IMR-90 (cell line): ENCODE measurements around the gene AKR1A1. TPM values are rescaled to one million over a fixed set of nuclear protein-coding genes. Genes with fewer than 3 reads are reported as not detected.

Experiments
- ATAC-seq: fragments of 200-7000 bp; cut with Tn5 transposase; 2 replicates; pipeline ENCODE4 v1.9.1; 2020; ENCODE audit warnings: low read depth, mild to moderate bottlenecking, moderate library complexity
- BruUV-seq: library from RNA; stranded (reverse); fragments of 400-500 nt; replicated peaks from 2 replicates; lab custom pipeline; 2021; lab: Mats Ljungman, UMichigan
- CTCF ChIA-PET: fragments of 300-600 bp; formaldehyde crosslinking; extraction: SDS; loops from one replicate; lab custom pipeline; 2021; ENCODE audit warnings: antibody characterized with exemption; lab: Yijun Ruan, JAX
- POLR2A ChIA-PET: fragments of 300-600 bp; sonication (Branson Sonifier 250); formaldehyde crosslinking; loops from one replicate; lab custom pipeline; 2022; ENCODE audit warnings: antibody characterized with exemption; ENCODE audit not compliant: unreplicated experiment; lab: Charles Lee
- DNase-seq: peaks from one replicate; pipeline ENCODE4 v3.0.0; 2013
- H2AFZ ChIP-seq: replicated peaks from 2 replicates; pipeline ENCODE3; 2013; ENCODE audit warnings: low read length, mild to moderate bottlenecking; ENCODE audit not compliant: poor library complexity
- H2AK5ac ChIP-seq: 2 replicates; pipeline ENCODE4 v1.6.1; 2013; ENCODE audit warnings: low read depth, low read length, inconsistent platforms
- H2AK9ac ChIP-seq: replicated peaks from 2 replicates; pipeline ENCODE3; 2013; ENCODE audit warnings: mild to moderate bottlenecking, low read depth, low read length, moderate library complexity; ENCODE audit not compliant: poor library complexity
- H2BK120ac ChIP-seq: 2 replicates; pipeline ENCODE4 v1.6.1; 2013; ENCODE audit warnings: low read depth, low read length, inconsistent platforms
- H2BK15ac ChIP-seq: 3 replicates; pipeline ENCODE4 v1.6.1; 2013; ENCODE audit warnings: low read depth, low read length, inconsistent platforms
- H2BK20ac ChIP-seq: 2 replicates; pipeline ENCODE4 v1.6.1; 2013; ENCODE audit warnings: low read depth, mild to moderate bottlenecking, inconsistent platforms, low read length, moderate library complexity
- H2BK5ac ChIP-seq: 2 replicates; pipeline ENCODE4 v1.6.1; 2013; ENCODE audit warnings: mild to moderate bottlenecking, low read depth, low read length, inconsistent platforms; ENCODE audit not compliant: poor library complexity, severe bottlenecking
- H3K14ac ChIP-seq: replicated peaks from 2 replicates; pipeline ENCODE4 v1.6.1; 2013; ENCODE audit warnings: low read depth, low read length, inconsistent platforms
- H3K18ac ChIP-seq: 2 replicates; pipeline ENCODE4 v1.6.1; 2013; ENCODE audit warnings: low read depth, low read length, control low read depth
- H3K23ac ChIP-seq: 2 replicates; pipeline ENCODE4 v1.6.1; 2013; ENCODE audit warnings: low read depth, low read length, inconsistent platforms
- H3K27ac ChIP-seq: 2 replicates; pipeline ENCODE4 v1.5.1; 2013; ENCODE audit warnings: mild to moderate bottlenecking, control low read depth, low read length; ENCODE audit not compliant: insufficient read depth
- H3K27me3 ChIP-seq: 2 replicates; pipeline ENCODE4 v1.6.1; 2013; ENCODE audit warnings: low read length; ENCODE audit not compliant: control insufficient read depth, insufficient read depth
- H3K36me3 ChIP-seq: 2 replicates; pipeline ENCODE4 v1.6.1; 2013; ENCODE audit warnings: low read length, mixed read lengths; ENCODE audit not compliant: control insufficient read depth, insufficient read depth
- H3K4ac ChIP-seq: 2 replicates; pipeline ENCODE4 v1.6.1; 2013; ENCODE audit warnings: low read depth, low read length, inconsistent platforms
- H3K4me1 ChIP-seq: 2 replicates; pipeline ENCODE4 v1.6.1; 2013; ENCODE audit warnings: low read length, mixed read lengths; ENCODE audit not compliant: control insufficient read depth, insufficient read depth
- H3K4me2 ChIP-seq: 2 replicates; pipeline ENCODE4 v1.6.1; 2013; ENCODE audit warnings: low read depth, mild to moderate bottlenecking, control low read depth, low read length, moderate library complexity
- H3K4me3 ChIP-seq: 2 replicates; pipeline ENCODE4 v1.5.1; 2013; ENCODE audit warnings: low read depth, mild to moderate bottlenecking, control low read depth, low read length, moderate library complexity; ENCODE audit not compliant: insufficient read depth
- H3K56ac ChIP-seq: 2 replicates; pipeline ENCODE4 v1.6.1; 2013; ENCODE audit warnings: low read length, inconsistent platforms; ENCODE audit not compliant: insufficient read depth; ENCODE audit errors: extremely low read depth
- H3K79me1 ChIP-seq, 2 experiments: 2 replicates each; pipeline ENCODE4 v1.6.1; 2013; ENCODE audit warnings: low read length in 2 of 2, inconsistent platforms in 1 of 2, low read depth in 1 of 2
- H3K9ac ChIP-seq: 2 replicates; pipeline ENCODE4 v1.6.1; 2013; ENCODE audit warnings: low read depth, low read length, control low read depth
- H3K9me1 ChIP-seq: 2 replicates; pipeline ENCODE4 v1.6.1; 2013; ENCODE audit warnings: low read length, inconsistent platforms; ENCODE audit not compliant: insufficient read depth
- H3K9me3 ChIP-seq: 2 replicates; pipeline ENCODE4 v1.6.1; 2013; ENCODE audit warnings: low read length; ENCODE audit not compliant: control insufficient read depth, insufficient read depth
- H4K20me1 ChIP-seq: 2 replicates; pipeline ENCODE4 v1.6.1; 2013; ENCODE audit warnings: low read length, inconsistent platforms; ENCODE audit not compliant: insufficient read depth
- H4K5ac ChIP-seq: 2 replicates; pipeline ENCODE4 v1.6.1; 2013; ENCODE audit warnings: mild to moderate bottlenecking, low read depth, low read length, control low read depth
- H4K8ac ChIP-seq, 2 experiments: 2 replicates each; pipeline ENCODE4 v1.6.1; 2013; ENCODE audit warnings: low read depth in 2 of 2, low read length in 2 of 2, control low read depth in 1 of 2, inconsistent platforms in 1 of 2
- H4K91ac ChIP-seq: 2 replicates; pipeline ENCODE4 v1.6.1; 2013; ENCODE audit warnings: low read depth, low read length, inconsistent platforms; ENCODE audit not compliant: insufficient read depth
- BHLHE40 ChIP-seq: fragments of 150-350 bp; IDR thresholded peaks from 2 replicates; pipeline ENCODE4 v1.6.1; 2016; ENCODE audit warnings: mild to moderate bottlenecking, low read depth, low read length
- CEBPB ChIP-seq: IDR thresholded peaks from 2 replicates; pipeline ENCODE4 v1.6.1; 2012; ENCODE audit warnings: low read depth, low read length, improper control_type of control experiment
- CHD1 ChIP-seq: IDR thresholded peaks from 2 replicates; pipeline ENCODE4 v1.6.1; 2012; ENCODE audit warnings: low read depth, low read length, improper control_type of control experiment
- FOS ChIP-seq: fragments of 150-350 bp; IDR thresholded peaks from 2 replicates; pipeline ENCODE4 v1.6.1; 2016; ENCODE audit warnings: low read depth, low read length
- MAFK ChIP-seq: IDR thresholded peaks from 2 replicates; pipeline ENCODE4 v1.6.1; 2012; ENCODE audit warnings: low read depth, low read length, improper control_type of control experiment
- MAZ ChIP-seq: IDR thresholded peaks from 2 replicates; pipeline ENCODE4 v1.6.1; 2012; ENCODE audit warnings: low read depth, mild to moderate bottlenecking, low read length, improper control_type of control experiment, moderate library complexity, borderline replicate concordance
- MXI1 ChIP-seq: IDR thresholded peaks from 2 replicates; pipeline ENCODE4 v1.6.1; 2012; ENCODE audit warnings: low read depth, mild to moderate bottlenecking, low read length, moderate library complexity, borderline replicate concordance
- NFE2L2 ChIP-seq: fragments of 150-350 bp; IDR thresholded peaks from 2 replicates; pipeline ENCODE4 v1.6.1; 2016; ENCODE audit warnings: low read depth, mild to moderate bottlenecking, low read length
- POLR2A ChIP-seq: IDR thresholded peaks from 2 replicates; pipeline ENCODE4 v1.6.1; 2012; ENCODE audit warnings: mild to moderate bottlenecking, low read depth, low read length
- RAD21 ChIP-seq: IDR thresholded peaks from 2 replicates; pipeline ENCODE4 v1.6.1; 2012; ENCODE audit warnings: low read length, improper control_type of control experiment
- RCOR1 ChIP-seq: IDR thresholded peaks from 2 replicates; pipeline ENCODE4 v1.6.1; 2012; ENCODE audit warnings: mild to moderate bottlenecking, low read length, improper control_type of control experiment; ENCODE audit not compliant: insufficient replicate concordance
- RFX5 ChIP-seq: IDR thresholded peaks from 2 replicates; pipeline ENCODE4 v1.8.0; 2012; ENCODE audit warnings: low read depth, mild to moderate bottlenecking, low read length, moderate library complexity
- WGBS, 2 experiments: methylation state at CpG; one replicate each; pipeline versions ENCODE4 v1.1.5 to v1.1.7; 2013; ENCODE audit warnings: missing lambda C conversion rate in 2 of 2; ENCODE audit not compliant: insufficient read length in 1 of 2; ENCODE audit errors: extremely low coverage in 2 of 2; 5-methylcytosine and 5-hydroxymethylcytosine counted together
- dilution Hi-C: fragments of 300-500 bp; cut with HindIII; formaldehyde crosslinking; loops from one replicate; pipeline ENCODE4 v1.14.3; 2018; ENCODE audit warnings: low sequenced_read_pairs; ENCODE audit not compliant: unreplicated experiment
- in situ Hi-C: fragments of 300-500 bp; cut with MboI; formaldehyde crosslinking; loops from 3 replicates; pipeline ENCODE4 v1.14.3; 2019; ENCODE audit warnings: low sequenced_read_pairs, inconsistent platforms, mixed read lengths
- intact Hi-C: fragments of 100-400 bp; cut with micrococcal nuclease; formaldehyde crosslinking; loops from 2 replicates; pipeline ENCODE4 v1.10.0; 2022
- polyA plus RNA-seq, 3 experiments: library from polyadenylated mRNA; depleted of rRNA; stranded (reverse); fragments of >200 nt; gene quantifications; 2 replicates each; pipeline ENCODE4 v1.2.3, GENCODE V29; 2012; ENCODE audit warnings: low replicate concordance in 1 of 3
- total RNA-seq: library from RNA; depleted of rRNA; stranded (reverse); fragments of >200 nt; gene quantifications from 2 replicates; pipeline ENCODE4 v1.2.3, GENCODE V29; 2012
- TF ChIP-seq, protein P1 (sequence below): fragments of 150-350 bp; IDR thresholded peaks from 2 replicates; pipeline ENCODE4 v1.6.1; 2017; ENCODE audit warnings: mild to moderate bottlenecking, antibody characterized with exemption, low read length, low read depth
- TF ChIP-seq, protein P2 (sequence below): fragments of 150-350 bp; IDR thresholded peaks from 2 replicates; pipeline ENCODE4 v1.6.1; 2016; ENCODE audit warnings: low read depth, mild to moderate bottlenecking, low read length, moderate library complexity, borderline replicate concordance

Gene AKR1A1
- total and polyA plus RNA-seq, 2 of the 4 experiments (the other 2 are of a cell fraction): 141 to 151 TPM

DNA sequence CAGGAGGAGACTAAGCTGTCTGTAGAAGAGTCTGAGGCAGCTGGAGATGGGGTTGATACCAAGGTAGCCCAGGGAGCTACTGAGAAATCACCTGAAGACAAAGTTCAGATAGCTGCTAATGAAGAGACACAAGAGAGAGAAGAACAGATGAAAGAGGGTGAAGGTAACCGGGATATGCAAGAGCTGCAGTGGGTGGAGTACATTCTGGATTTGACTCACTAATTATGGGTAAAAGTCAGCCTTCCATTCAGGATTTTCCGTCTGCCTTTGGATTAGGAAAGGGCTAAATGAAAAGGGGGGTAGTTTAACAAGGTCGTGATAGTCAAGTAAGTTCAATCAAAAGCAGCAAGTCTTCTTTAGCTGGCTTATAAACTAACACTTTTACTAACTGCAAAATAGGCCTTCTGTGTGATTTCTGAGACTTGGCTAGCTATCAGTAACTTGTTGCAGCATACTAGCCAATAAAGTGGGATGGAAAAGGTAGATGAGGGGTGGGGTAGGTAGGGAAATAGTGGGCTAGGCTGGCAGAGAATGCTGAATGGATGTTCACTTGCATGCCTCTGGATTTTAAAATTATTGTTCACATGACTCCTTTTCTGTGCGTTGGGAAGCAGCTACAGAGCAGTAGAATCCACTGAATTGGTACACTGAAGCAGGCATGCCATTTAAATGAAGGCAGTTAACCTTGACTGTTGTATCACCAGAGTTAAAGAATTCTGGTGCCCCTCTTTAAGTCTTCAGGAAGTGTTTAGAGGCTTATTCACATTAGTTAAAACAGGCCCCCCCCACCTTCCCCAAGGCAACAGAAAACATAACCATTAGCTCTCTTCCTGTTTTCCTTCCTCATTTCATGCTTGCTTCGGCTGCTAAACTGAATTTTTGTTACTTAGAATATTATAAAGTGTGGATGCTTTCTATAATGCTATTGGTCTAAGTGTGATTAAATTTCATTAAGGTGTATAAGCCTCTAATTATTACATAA lies 57.8 kb downstream of the AKR1A1 start:
- ChIA-PET POLR2A (no interaction called here), CTCF (no interaction called here)
- H2BK5ac ChIP-seq: no peak overlapping the region
- H3K4me3 ChIP-seq: no peak overlapping the region
- dilution Hi-C loops: no loop called here
- H3K9ac ChIP-seq: no peak overlapping the region
- H2AFZ ChIP-seq: no peak overlapping the region
- H3K36me3 ChIP-seq: peaks cover 22% of the 10 kb centered on the region
- no peak overlapping the region for H2AK5ac ChIP-seq
- H3K56ac ChIP-seq: no peak overlapping the region
- no peak overlapping the region for H2BK20ac ChIP-seq
- no peaks in the 10 kb centered on the region; the same call in 1 of the 2 replicates for H3K9me1 ChIP-seq
- no peak overlapping the region for H3K4ac ChIP-seq
- intact Hi-C loops: no loop called here
- no peak overlapping the region for H3K27ac ChIP-seq
- DNase-seq (no peak), ATAC-seq (no peak)
- no peak overlapping the region for H2BK15ac ChIP-seq
- no peaks in the 10 kb centered on the region; the same call in 1 of the 2 replicates for H4K20me1 ChIP-seq
- H4K91ac ChIP-seq: no peak overlapping the region
- peaks cover 14 to 15% of the 10 kb centered on the region in 2 experiments; a peak in 3 of 4 replicates for H3K79me1 ChIP-seq
- no peaks in the 10 kb centered on the region for H3K9me3 ChIP-seq
- H4K8ac ChIP-seq: no peak overlapping the region
- 94% methylated on average over 2 of the region's 5 CpGs; no CpG with 5 or more reads in 1 of the 2 experiments for WGBS, 2 experiments
- no peaks in the 10 kb centered on the region for H3K4me1 ChIP-seq
- H3K23ac ChIP-seq: no peak overlapping the region
- no peak overlapping the region for H2BK120ac ChIP-seq
- H3K4me2 ChIP-seq: no peak overlapping the region
- no TSS peak for BruUV-seq
- H4K5ac ChIP-seq: no peak overlapping the region
- H2AK9ac ChIP-seq: no peak overlapping the region
- in situ Hi-C loops: no loop called here
- no peak overlapping the region for H3K14ac ChIP-seq
- no peaks in the 10 kb centered on the region for H3K27me3 ChIP-seq
- H3K18ac ChIP-seq: no peak overlapping the region
- TF ChIP-seq MAZ: no peak
- TF ChIP-seq NFE2L2: no peak
- TF ChIP-seq, protein P1, sequence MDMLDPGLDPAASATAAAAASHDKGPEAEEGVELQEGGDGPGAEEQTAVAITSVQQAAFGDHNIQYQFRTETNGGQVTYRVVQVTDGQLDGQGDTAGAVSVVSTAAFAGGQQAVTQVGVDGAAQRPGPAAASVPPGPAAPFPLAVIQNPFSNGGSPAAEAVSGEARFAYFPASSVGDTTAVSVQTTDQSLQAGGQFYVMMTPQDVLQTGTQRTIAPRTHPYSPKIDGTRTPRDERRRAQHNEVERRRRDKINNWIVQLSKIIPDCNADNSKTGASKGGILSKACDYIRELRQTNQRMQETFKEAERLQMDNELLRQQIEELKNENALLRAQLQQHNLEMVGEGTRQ: no peak
- TF ChIP-seq, protein P2, sequence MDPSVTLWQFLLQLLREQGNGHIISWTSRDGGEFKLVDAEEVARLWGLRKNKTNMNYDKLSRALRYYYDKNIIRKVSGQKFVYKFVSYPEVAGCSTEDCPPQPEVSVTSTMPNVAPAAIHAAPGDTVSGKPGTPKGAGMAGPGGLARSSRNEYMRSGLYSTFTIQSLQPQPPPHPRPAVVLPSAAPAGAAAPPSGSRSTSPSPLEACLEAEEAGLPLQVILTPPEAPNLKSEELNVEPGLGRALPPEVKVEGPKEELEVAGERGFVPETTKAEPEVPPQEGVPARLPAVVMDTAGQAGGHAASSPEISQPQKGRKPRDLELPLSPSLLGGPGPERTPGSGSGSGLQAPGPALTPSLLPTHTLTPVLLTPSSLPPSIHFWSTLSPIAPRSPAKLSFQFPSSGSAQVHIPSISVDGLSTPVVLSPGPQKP: no peak
- no peak for TF ChIP-seq BHLHE40
- TF ChIP-seq FOS: no peak
- no peak for TF ChIP-seq RCOR1
- no peak for TF ChIP-seq RFX5
- no peak for TF ChIP-seq MXI1
- TF ChIP-seq POLR2A: no peak
- no peak for TF ChIP-seq CEBPB
- no peak for TF ChIP-seq RAD21
- no peak for TF ChIP-seq CHD1
- no peak for TF ChIP-seq MAFK
